SK-N-SH treated with all-trans-retinoic acid at 6 μM for 48 hours (cell line): ENCODE results near the gene CST2.

ENCODE experiments used
- ATAC-seq: fragments of 200-7000 bp; cut with Tn5 transposase; 3 replicates; pipeline ENCODE4 v1.9.1; 2020; ENCODE audit warnings: mild to moderate bottlenecking, moderate library complexity
- ARNTL ChIP-seq: fragments of 450-650 bp; formaldehyde crosslinking; IDR thresholded peaks from 2 replicates; pipeline ENCODE4 v1.5.0; 2020; ENCODE audit warnings: low read depth, mild to moderate bottlenecking, moderate library complexity, borderline replicate concordance
- BACH2 ChIP-seq: fragments of 250-450 bp; sonication (Bioruptor Pico); IDR thresholded peaks from 2 replicates; pipeline ENCODE4 v1.9.0; 2021; ENCODE audit warnings: mild to moderate bottlenecking, borderline replicate concordance
- CREB5 ChIP-seq: fragments of 250-450 bp; sonication (Bioruptor Pico); IDR thresholded peaks from 2 replicates; pipeline ENCODE4 v1.5.1; 2020; ENCODE audit warnings: low read depth, mild to moderate bottlenecking, moderate library complexity
- CSDC2 ChIP-seq: fragments of 250-450 bp; sonication (Bioruptor Pico); IDR thresholded peaks from 2 replicates; pipeline ENCODE4 v1.5.0; 2020; ENCODE audit warnings: mild to moderate bottlenecking, moderate library complexity
- CSRNP3 ChIP-seq: fragments of 250-450 bp; sonication (Bioruptor Pico); IDR thresholded peaks from 2 replicates; pipeline ENCODE4 v1.5.1; 2021; ENCODE audit warnings: mild to moderate bottlenecking, moderate library complexity
- ESRRG ChIP-seq: fragments of 250-450 bp; sonication (Bioruptor Pico); IDR thresholded peaks from 2 replicates; pipeline ENCODE4 v1.6.1; 2021; ENCODE audit warnings: mild to moderate bottlenecking
- GLIS3 ChIP-seq: fragments of 250-450 bp; sonication (Bioruptor Pico); IDR thresholded peaks from 2 replicates; pipeline ENCODE4 v1.5.0; 2020; ENCODE audit warnings: mild to moderate bottlenecking, moderate library complexity
- ISL1 ChIP-seq: fragments of 250-450 bp; sonication (Bioruptor Pico); IDR thresholded peaks from 2 replicates; pipeline ENCODE4 v2.1.2; 2022; ENCODE audit warnings: mild to moderate bottlenecking, moderate library complexity
- OSR1 ChIP-seq: fragments of 250-450 bp; sonication (Bioruptor Pico); IDR thresholded peaks from 2 replicates; pipeline ENCODE4 v1.8.0; 2022; ENCODE audit warnings: moderate library complexity, mild to moderate bottlenecking, inconsistent platforms
- PATZ1 ChIP-seq: fragments of 250-450 bp; sonication (Bioruptor Pico); IDR thresholded peaks from 2 replicates; pipeline ENCODE4 v1.8.0; 2020; ENCODE audit warnings: mild to moderate bottlenecking, moderate library complexity, borderline replicate concordance
- POU6F1 ChIP-seq: fragments of 250-450 bp; sonication (Bioruptor Pico); IDR thresholded peaks from 2 replicates; pipeline ENCODE4 v1.8.0; 2021; ENCODE audit warnings: low read depth, mild to moderate bottlenecking, moderate library complexity, borderline replicate concordance
- PPARA ChIP-seq: fragments of 250-450 bp; sonication (Bioruptor Pico); IDR thresholded peaks from 2 replicates; pipeline ENCODE4 v1.5.0; 2020; ENCODE audit warnings: mild to moderate bottlenecking, borderline replicate concordance
- RARB ChIP-seq: fragments of 250-450 bp; sonication (Bioruptor Pico); IDR thresholded peaks from 2 replicates; pipeline ENCODE4 v1.8.0; 2021; ENCODE audit warnings: mild to moderate bottlenecking, moderate library complexity
- SNAI2 ChIP-seq: fragments of 250-450 bp; sonication (Bioruptor Pico); IDR thresholded peaks from 2 replicates; pipeline ENCODE4 v1.5.0; 2020; ENCODE audit warnings: mild to moderate bottlenecking, moderate library complexity
- TCF4 ChIP-seq: fragments of 250-450 bp; sonication (Bioruptor Pico); IDR thresholded peaks from 2 replicates; pipeline ENCODE4 v1.8.0; 2021; ENCODE audit warnings: mild to moderate bottlenecking, moderate library complexity, borderline replicate concordance
- TOX ChIP-seq: fragments of 250-450 bp; sonication (Bioruptor Pico); IDR thresholded peaks from 2 replicates; pipeline ENCODE4 v1.8.0; 2021; ENCODE audit warnings: mild to moderate bottlenecking, moderate library complexity, borderline replicate concordance
- TSHZ2 ChIP-seq: fragments of 250-450 bp; sonication (Bioruptor Pico); IDR thresholded peaks from 2 replicates; pipeline ENCODE4 v1.5.0; 2020; ENCODE audit warnings: mild to moderate bottlenecking, moderate library complexity
- ZC3H10 ChIP-seq: fragments of 250-450 bp; sonication (Bioruptor Pico); IDR thresholded peaks from 2 replicates; pipeline ENCODE4 v1.5.1; 2021; ENCODE audit warnings: mild to moderate bottlenecking, moderate library complexity
- ZFP3 ChIP-seq: fragments of 250-450 bp; sonication (Bioruptor Pico); IDR thresholded peaks from 2 replicates; pipeline ENCODE4 v1.5.0; 2020; ENCODE audit warnings: mild to moderate bottlenecking, moderate library complexity
- ZNF565 ChIP-seq: fragments of 450-650 bp; formaldehyde crosslinking; conservative IDR thresholded peaks from 2 replicates; pipeline ENCODE4 v1.5.0; 2020; ENCODE audit warnings: low read depth, mild to moderate bottlenecking, moderate library complexity
- ZNF70 ChIP-seq: fragments of 450-650 bp; formaldehyde crosslinking; IDR thresholded peaks from 2 replicates; pipeline ENCODE4 v1.5.0; 2020; ENCODE audit warnings: mild to moderate bottlenecking, moderate library complexity
- ZNF8 ChIP-seq: fragments of 450-650 bp; formaldehyde crosslinking; IDR thresholded peaks from 2 replicates; pipeline ENCODE4 v1.5.0; 2020; ENCODE audit warnings: mild to moderate bottlenecking, moderate library complexity

Gene CST2

GRCh38 chr20:23869520-23869919 lies 43.0 kb upstream of the CST2 start:
- TF ChIP-seq CSDC2 (CRISPR knock-in tag) (no peak), ESRRG (CRISPR knock-in tag) (no peak), TSHZ2 (CRISPR knock-in tag) (no peak), CSRNP3 (CRISPR knock-in tag) (no peak), ZNF8 (no peak), PPARA (CRISPR knock-in tag) (no peak), TOX (no peak), ZC3H10 (CRISPR knock-in tag) (no peak), CREB5 (CRISPR knock-in tag) (no peak), SNAI2 (CRISPR knock-in tag) (no peak), ISL1 (CRISPR knock-in tag) (no peak), ARNTL (CRISPR knock-in tag) (no peak), ZFP3 (no peak), OSR1 (CRISPR knock-in tag) (no peak), GLIS3 (no peak), RARB (no peak), POU6F1 (CRISPR knock-in tag) (no peak), ZNF565 (CRISPR knock-in tag) (no peak), TCF4 (CRISPR knock-in tag) (no peak), BACH2 (no peak)
- no peak for ATAC-seq

- no peak for ATAC-seq
- TF ChIP-seq ISL1 (CRISPR knock-in tag): no peak
- TF ChIP-seq BACH2: no peak
- no peak for TF ChIP-seq TSHZ2 (CRISPR knock-in tag)
- TF ChIP-seq RARB: no peak
- TF ChIP-seq POU6F1 (CRISPR knock-in tag): no peak
- no peak for TF ChIP-seq ESRRG (CRISPR knock-in tag)
- no peak for TF ChIP-seq CREB5 (CRISPR knock-in tag)
- no peak for TF ChIP-seq ZNF70 (CRISPR knock-in tag)
- no peak for TF ChIP-seq ZNF565 (CRISPR knock-in tag)
- TF ChIP-seq OSR1 (CRISPR knock-in tag): no peak
- TF ChIP-seq ZFP3: no peak
- no peak for TF ChIP-seq PATZ1 (CRISPR knock-in tag)
- no peak for TF ChIP-seq TOX
- TF ChIP-seq ZNF8: no peak
- no peak for TF ChIP-seq PPARA (CRISPR knock-in tag)
Measured at GRCh38 chr20:23868321-23868720, 41.8 kb upstream of the CST2 start.
